HK-2 (cell line): ENCODE results near the gene MMP7.

Experiments used
- DNase-seq: peaks from one replicate; pipeline ENCODE4 v3.0.0-alpha.2; 2018; ENCODE audit not compliant: unreplicated experiment

The MMP7 gene

DNA sequence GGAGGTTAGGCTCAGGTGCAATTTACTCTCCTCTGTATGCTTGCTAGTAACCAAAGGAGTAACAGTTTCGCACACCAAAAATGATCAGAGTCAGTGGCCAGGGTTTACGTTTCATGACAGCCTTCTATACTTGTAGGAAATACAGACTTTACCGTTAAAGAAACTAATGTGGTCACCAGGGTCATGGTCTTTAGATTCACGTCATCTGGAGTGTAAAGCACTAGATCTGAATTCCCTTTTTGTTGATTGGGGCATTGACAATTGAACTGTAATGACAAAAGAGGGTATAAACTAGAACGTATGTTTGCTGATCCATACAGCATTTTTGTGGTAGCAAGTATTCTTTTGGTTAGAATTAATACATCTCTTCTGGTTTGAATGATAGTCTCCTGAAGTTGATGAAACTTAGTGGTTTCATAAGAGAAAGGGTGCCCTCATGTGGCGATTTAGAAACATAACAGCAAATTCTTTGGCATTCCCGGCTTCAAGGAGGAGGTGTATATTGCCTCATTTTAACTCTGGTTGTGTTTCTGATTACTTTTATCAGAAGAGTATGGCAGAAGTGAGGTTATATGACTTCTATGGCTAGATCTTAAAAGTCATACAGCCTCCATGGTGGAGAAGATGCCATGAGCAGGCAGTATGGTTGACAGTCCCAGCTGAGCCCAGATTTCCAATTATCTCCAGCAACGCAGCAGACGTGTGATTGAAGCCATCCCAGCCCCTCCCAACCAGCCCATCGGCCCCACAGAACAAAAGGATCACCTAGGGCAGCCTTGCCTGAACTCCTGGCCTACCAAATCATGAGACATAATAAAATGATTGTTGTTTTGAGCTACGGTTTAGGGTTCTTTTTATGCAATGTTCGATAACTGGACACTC lies 35.1 kb downstream of the MMP7 start:
- no peak for DNase-seq

DNA sequence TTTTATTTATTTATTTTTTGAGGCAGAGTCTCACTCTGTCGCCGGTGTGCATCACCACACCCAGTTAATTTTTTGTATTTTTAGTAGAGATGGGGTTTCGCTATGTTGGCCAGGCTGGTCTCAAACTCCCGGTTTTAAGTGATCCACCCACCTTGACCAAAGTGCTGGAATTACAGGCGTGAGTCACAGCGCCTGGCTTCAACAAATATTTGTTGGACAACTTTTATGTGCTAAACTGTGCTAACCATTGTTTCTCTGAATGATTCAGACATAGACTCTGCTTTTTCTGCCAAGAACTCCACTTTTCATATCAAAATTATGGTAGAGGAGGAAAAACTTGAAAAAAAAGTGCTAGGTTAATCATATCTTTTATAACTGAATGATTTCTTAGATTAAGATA lies 36.3 kb downstream of the MMP7 start:
- no peak for DNase-seq

DNA sequence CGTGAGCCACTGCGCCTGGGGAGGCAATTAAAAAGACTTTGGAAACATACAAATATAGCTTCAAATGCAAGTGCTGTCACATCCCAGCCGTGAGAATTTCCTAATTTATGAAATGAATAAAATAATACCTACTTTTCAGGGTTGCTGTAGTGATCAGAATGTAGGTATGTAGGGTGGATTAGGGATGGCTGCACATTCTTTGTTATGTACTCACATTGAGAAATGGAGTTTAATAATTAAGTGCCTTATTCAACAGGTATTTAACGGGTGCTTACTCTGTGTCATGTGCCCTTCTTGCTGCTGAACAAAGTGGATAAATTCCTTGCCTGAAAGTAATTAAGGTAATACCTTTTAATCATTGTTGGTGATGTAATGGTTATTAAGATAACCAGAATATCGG lies 37.0 kb downstream of the MMP7 start:
- DNase-seq = no peak

DNA sequence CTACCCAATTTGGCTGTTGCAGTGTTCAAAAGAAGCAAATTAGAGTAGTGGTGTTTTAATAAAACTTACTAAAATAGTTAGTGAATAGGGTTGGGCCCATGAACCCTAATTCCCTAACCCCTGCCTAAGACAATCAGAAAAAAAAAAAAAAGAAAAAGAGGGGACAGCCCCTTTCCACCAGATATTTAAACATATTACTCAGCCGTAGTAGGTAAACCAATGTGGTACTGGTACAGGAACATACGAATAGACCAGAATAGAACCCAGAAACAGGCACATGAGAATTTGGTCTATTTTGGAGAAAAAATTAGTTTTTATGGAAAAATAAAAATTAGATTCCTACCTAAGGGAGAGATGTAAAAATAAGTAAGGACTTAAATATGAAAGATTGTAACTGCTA lies 38.6 kb downstream of the MMP7 start:
- no peak for DNase-seq

DNA sequence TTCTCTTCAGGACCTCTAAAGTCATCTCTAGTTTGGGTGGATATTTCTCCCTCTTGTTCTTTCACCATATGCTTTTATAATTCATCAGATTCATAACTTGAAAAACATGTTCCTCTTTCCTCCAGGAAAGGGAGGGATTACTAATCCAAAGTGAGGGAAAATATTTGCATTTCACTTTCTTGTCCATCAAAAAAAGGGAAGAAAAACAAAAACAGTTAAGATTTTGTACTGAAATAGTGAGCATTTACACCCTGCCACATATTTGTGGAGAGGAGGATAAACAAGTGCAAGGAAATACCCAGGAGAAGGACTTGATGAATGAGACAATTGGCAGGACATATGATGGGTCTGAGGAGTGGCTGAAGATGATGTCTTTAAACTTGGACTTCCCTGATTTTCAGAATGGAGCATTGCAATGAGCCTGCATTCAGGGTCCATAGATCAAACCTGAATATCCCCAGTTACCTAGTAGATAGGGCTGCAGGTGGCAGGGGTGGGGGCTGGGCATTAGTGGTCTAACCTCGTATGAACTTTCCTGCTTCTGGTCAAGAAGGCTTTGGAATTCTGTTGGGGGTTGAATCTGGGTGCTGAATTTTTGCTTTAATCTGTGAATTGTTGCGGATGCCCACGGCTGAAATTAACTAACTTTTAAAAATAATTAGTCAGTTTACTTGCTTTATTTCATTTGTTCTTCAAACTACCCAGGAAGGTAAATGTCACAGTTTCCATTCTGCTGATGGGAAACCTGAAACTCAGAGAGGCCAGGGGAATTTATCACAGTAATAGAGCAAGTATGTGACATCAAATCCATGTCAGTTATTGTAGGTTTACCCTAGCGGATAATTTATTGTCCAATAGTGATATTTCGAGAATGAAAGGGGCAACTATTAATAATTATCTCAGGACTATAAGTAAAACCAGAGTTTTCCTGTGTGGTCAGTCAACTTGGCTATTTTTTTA lies 41.1 kb downstream of the MMP7 start:
- no peak for DNase-seq

DNA sequence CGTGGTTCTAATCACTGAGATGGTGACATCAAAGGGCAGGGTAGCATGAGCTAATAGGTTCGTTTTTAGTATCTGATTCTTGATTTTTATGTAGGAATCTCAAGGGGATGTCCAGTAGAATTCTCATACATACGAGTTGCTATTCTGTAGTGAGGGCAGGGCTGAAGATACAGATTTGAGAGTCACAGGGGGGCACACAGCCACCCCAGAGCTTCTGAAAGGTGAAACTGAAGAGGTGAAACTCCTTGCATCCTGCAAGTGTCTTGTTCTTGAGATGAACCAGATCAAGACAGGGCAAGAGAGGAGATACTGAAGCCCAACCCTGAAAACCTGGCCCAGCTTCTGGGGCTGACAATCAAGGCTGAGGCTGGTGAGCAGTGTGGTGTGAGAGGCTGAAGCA lies 42.3 kb downstream of the MMP7 start:
- no peak for DNase-seq

DNA sequence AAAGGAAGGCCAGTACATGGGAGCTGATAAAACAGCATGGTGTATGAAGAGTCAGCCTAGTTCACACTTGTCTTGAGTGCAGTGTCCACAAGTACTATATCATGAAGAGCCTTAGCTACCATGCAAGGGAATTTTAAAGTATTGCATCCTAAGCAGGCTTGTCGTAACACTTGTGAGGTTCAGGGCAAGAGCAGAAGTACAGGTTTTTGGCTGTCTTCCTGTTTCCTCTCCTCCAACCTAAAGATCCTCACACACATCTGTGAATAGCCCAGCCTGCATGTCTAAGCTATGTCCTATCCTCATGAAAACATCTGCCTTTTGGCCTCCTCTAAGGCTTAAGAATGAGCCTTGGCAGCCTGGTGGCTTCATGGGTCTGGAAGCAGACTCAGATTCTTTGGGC lies 43.3 kb downstream of the MMP7 start:
- DNase-seq = no peak

DNA sequence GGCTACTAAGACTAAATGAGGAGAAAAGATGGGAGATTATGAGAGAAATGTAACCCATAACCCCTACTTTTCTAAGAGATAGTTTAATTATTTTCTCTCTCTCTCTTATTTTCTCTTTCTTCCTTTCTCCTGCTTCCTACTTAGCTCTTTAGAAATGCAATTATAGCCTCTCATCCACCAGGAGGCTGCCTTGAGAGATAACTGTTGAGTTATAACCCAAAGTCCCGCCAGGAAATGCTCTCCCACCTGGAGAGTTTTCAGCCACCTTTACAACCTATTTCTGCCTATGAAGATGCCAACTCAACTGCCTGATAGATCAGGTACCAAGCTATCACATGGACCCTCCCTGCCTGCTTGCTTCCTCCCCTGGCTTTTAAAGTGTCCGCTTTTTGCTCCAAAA lies 44.0 kb downstream of the MMP7 start:
- DNase-seq = no peak

DNA sequence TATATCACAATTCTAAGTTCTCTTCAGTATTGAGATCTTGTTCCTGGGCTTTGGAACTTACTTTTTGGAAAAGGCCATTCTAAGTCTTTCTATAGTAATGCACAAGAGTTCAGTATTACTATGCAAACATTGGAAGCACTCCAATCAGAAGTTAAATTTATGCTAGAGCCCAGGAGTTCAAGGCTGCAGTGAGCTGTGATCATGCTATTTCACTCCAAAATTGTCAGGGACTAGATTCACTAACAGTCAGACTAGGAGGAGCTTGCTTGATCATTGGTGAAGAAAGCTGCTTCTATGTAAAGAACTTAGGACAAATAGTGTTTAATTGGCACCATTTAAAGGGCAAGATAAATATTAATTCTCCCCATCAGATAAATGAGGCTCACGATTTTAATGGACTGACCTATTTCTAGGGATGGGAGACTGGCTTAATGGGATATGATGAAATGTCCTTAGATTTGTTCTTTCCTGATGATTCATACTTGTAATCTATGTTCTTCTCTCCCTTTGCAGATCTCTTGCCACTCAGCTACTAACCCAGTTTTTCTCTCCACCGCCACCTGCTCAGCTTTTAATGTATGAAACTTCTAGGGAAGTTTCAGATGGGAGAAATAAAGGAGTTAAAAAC lies 45.3 kb downstream of the MMP7 start:
- DNase-seq = no peak

DNA sequence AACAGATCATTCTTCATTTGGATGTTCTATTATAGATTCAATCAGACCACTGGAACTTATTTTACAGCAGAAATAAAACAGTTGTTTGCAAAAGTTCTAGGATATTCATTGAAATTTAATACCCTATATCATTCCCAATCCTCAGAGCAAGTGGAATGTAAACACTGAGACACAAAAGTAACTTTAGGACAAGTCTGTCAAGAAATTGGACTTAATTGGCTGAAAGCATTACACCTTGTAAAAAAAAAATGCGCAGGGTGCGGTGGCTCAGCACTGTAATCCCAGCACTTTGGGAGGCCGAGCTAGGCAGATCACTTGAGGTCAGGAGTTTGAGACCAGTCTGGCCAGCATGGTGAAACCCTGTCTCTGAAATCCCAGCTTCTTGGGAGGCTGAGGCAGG lies 48.1 kb downstream of the MMP7 start:
- DNase-seq = no peak

DNA sequence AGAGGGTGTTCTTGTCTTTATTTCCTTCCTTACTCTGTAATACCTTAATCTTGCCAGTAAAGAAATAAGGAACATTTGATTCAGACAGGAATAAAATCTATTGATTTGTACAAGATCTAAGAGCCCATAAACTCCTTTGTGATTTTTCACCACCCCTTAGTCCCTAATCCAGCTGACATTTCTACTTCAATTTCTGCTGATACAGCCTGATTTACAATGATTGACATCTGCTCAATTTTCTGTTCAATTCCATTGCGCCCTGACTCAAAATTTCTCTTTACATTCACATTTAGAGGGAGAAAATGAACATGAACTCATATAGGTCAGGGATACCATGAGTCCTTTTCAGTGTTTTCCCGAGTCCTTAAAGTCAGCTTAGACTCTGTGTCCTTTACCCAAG lies 50.8 kb downstream of the MMP7 start:
- no peak for DNase-seq

DNA sequence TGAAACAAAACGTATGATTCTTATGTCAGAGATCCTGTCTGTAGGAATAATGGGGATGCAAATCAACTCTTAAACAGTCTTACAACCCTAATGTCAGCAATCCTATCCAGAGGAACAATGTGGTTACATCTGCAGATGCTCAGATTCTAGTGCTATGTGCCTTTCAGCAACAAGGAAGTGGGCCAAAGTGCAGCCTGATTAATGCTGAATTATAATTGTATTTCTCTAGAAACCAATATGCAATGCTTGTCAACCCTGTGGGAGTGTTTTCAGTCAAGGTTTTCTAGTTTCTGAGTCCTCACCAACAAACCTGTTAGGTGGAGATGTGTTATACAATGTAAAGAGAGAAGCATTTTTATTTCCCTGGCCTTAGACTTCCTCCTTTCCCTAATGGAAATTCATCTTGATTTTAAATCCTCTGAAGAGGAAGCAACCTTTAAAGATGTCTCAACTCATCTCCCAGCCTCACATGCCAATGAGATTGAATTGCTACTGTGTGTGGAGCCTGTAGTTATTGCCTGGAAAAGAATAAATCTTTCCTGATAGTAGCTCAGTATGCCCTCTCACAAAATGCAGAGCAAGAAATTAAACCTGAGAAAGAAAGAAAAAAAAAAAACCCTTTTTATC lies 51.8 kb downstream of the MMP7 start:
- no peak for DNase-seq

DNA sequence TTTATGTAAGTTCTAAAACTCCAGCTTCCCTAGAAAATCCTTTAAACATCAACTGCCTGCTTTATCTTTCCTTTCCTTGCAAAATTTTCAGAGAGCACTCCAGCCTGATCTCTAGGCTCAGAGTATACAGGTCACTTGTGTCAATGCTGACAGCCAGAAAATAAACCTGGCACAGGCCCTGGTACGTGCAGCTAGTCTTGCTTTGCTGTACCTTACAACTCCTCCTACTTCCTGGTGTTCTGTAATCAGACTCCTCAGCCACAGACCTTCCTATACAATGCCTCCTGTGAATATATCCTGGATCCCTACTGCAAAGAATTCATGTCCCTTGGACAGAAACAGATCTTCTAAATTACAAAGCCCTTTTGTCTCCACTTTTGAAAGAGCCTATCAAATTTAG lies 53.7 kb downstream of the MMP7 start:
- no peak for DNase-seq

DNA sequence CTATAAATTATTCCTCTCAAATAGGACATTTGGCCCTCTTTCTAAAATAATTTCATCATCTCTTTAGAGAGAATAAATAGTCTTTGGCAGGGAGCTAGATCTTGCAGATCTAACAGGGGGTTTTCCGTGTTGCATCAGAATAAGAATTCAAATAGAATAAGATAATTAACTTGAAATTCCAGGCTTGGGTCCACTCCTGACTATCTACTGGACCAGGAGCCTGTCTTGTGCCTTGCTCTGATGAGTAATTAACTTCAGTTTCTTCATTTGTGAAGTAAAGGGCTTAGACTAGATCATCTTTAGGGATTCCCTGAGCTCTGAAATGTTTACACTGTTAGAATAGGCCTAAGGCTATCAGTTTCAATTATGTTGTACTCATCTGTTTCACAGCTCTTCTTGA lies 54.5 kb downstream of the MMP7 start:
- DNase-seq = no peak

DNA sequence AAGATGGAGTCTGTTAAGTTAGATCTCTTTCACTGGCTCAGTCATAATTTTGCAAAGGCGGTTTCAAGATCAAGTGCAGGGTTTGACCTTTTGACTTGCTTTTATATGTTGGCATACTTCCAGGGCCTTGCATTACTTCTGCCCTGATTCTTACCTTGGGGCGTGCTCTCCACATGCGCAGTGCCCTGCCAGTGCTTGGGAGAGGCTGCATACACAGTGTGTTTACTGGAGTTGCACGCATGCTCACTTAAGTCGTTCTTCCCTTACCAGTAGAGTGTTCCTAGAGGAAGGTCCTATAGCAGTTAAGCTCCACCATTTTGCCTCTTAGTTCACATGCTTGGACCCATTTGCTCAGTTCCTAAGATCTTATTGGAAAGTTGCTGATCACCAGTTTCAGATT lies 57.0 kb downstream of the MMP7 start:
- no peak for DNase-seq

DNA sequence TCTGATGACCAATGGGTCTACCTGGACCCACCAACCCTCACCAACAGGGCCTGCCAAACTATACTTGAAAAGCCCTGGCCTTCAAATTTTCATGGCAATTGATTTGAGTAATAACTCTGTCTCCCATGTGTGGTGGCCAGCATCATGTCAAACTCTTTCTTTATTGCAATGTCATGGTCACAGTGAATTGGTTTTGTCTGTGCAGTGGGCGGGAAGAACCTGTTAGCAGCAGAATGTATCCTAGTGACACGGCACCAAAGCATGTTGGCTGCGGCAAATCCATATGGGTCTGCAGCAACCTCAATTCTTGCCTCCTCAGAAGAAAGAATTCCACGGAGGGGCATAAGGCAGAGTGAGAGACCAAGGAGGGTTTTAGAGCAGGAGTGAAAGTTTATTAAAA lies 58.4 kb downstream of the MMP7 start:
- DNase-seq = no peak

DNA sequence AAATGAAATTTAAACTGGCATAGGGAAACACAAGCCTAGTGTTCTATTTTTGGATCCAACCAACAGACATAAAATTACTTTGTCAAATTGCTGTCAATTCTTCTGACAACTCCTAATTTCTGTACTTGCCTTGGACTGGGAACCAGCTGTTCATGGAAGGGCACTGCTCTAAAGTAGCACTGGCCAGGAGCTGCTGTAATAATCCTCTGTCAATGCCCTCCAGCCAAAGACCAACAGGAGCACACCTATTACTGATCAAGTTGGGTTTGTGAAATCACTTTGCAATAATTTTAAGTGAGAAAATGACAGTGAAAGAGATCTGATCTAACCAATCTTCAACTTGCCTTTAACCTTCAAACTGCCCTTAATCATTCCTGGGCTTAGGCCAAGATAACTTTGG lies 59.1 kb downstream of the MMP7 start:
- DNase-seq = no peak
